ENCODE results near the gene LDAF1. TPM values are rescaled to one million over a fixed set of nuclear protein-coding genes. Genes with fewer than 3 reads are reported as not detected.
A peak's percentile ranks its signal among the peaks of the same experiment; 100 is the strongest.
"Not testable (repeated sequence)": the region's sequence is repeated elsewhere in the genome, so short reads cannot be mapped to it uniquely, and the experiment has no call there.

LDAF1 gene
- total RNA-seq (ENCODE audit: insufficient read depth, low replicate concordance) = 155 TPM

- DNase-seq (ENCODE audit: low spot score) = peak; percentile 88
Measured at GRCh38 chr16:21158208-21159110, at the start of gene LDAF1. TSS of gene LDAF1 (plus strand) at chr16:21158674. CDS start at chr16:21161183, 2,509 bp downstream.

GRCh38 chr16:21115551-21115950 lies 42.9 kb upstream of the LDAF1 start:
- not testable (repeated sequence) for DNase-seq (ENCODE audit: low spot score)

GRCh38 chr16:21116148-21116693 lies 42.3 kb upstream of the LDAF1 start:
- peak; percentile 4 for DNase-seq (ENCODE audit: low spot score)

GRCh38 chr16:21117567-21117966 lies 40.9 kb upstream of the LDAF1 start:
- DNase-seq (ENCODE audit: low spot score) = no peak

- DNase-seq (ENCODE audit: low spot score) = no peak
Measured at GRCh38 chr16:21120976-21121520, 37.4 kb upstream of the LDAF1 start.

- no peak for DNase-seq (ENCODE audit: low spot score)
Measured at GRCh38 chr16:21125191-21125590, 33.3 kb upstream of the LDAF1 start.

GRCh38 chr16:21126518-21126917 lies 32.0 kb upstream of the LDAF1 start:
- no peak for DNase-seq (ENCODE audit: low spot score)

- DNase-seq (ENCODE audit: low spot score) = no peak
Measured at GRCh38 chr16:21128991-21129390, 29.5 kb upstream of the LDAF1 start.

GRCh38 chr16:21130811-21131210 lies 27.7 kb upstream of the LDAF1 start:
- DNase-seq (ENCODE audit: low spot score) = no peak

GRCh38 chr16:21134053-21134452 lies 24.4 kb upstream of the LDAF1 start:
- DNase-seq (ENCODE audit: low spot score) = no peak

GRCh38 chr16:21145738-21146137 lies 12.7 kb upstream of the LDAF1 start:
- no peak for DNase-seq (ENCODE audit: low spot score)

- peak; percentile 26 for DNase-seq (ENCODE audit: low spot score)
Measured at GRCh38 chr16:21150375-21151001, 8.0 kb upstream of the LDAF1 start, which contains the start of gene DNAH3. TSS of gene DNAH3 (minus strand) at chr16:21150846. CDS start at chr16:21150319, 527 bp downstream.

- DNase-seq (ENCODE audit: low spot score) = not testable (repeated sequence)
Measured at GRCh38 chr16:21152160-21153030, 6.1 kb upstream of the LDAF1 start.

GRCh38 chr16:21153124-21153729 lies 5.2 kb upstream of the LDAF1 start:
- DNase-seq (ENCODE audit: low spot score) = not testable (repeated sequence)

- not testable (repeated sequence) for DNase-seq (ENCODE audit: low spot score)
Measured at GRCh38 chr16:21156011-21156410, 2.5 kb upstream of the LDAF1 start.

- peak; percentile 86 for DNase-seq (ENCODE audit: low spot score)
Measured at GRCh38 chr16:21156767-21157467, 1.6 kb upstream of the LDAF1 start.

- DNase-seq (ENCODE audit: low spot score) = no peak
Measured at GRCh38 chr16:21157632-21158031, 842 bp upstream of the LDAF1 start.

- peak; percentile 42 for DNase-seq (ENCODE audit: low spot score)
Measured at GRCh38 chr16:21159281-21159951, 942 bp downstream of the LDAF1 start.

- no peak for DNase-seq (ENCODE audit: low spot score)
Measured at GRCh38 chr16:21160276-21160675, 1.8 kb downstream of the LDAF1 start.

Data from umbilical cord (tissue), 2 donors.